Activated CD4-positive, alpha-beta T cell treated with anti-CD3 and anti-CD28 coated beads, Interleukin-2, amount 10 ng/mL, durations not matched to agents 7 days and 5 days (primary cell): ENCODE results near the gene TICAM1. TPM values are rescaled to one million over a fixed set of nuclear protein-coding genes. Genes with fewer than 3 reads are reported as not detected.
"Not testable (repeated sequence)": the region's sequence is repeated elsewhere in the genome, so short reads cannot be mapped to it uniquely, and the experiment has no call there.

Experiments
- CTCF ChIA-PET: fragments of 350-600 bp; sonication (Branson Sonifier 250); formaldehyde crosslinking; loops from one replicate; lab custom pipeline; 2021; ENCODE audit warnings: antibody characterized with exemption; lab: Charles Lee
- POLR2A ChIA-PET: fragments of 350-600 bp; sonication (Branson Sonifier 250); formaldehyde crosslinking; loops from one replicate; lab custom pipeline; 2021; ENCODE audit warnings: antibody characterized with exemption; lab: Charles Lee
- DNase-seq: peaks from one replicate; pipeline ENCODE4 v3.0.0-alpha.2; 2020
- H3K27ac Mint-ChIP-seq: one replicate; pipeline ENCODE4 v1.8.0; 2021; ENCODE audit warnings: mild to moderate bottlenecking, moderate library complexity, mixed read lengths
- H3K27me3 Mint-ChIP-seq: one replicate; pipeline ENCODE4 v1.8.0; 2021; ENCODE audit warnings: mixed read lengths
- H3K36me3 Mint-ChIP-seq: one replicate; pipeline ENCODE4 v1.8.0; 2021; ENCODE audit warnings: low read depth, mixed read lengths
- H3K4me1 Mint-ChIP-seq: one replicate; pipeline ENCODE4 v1.8.0; 2021; ENCODE audit warnings: mixed read lengths
- H3K4me3 Mint-ChIP-seq: one replicate; pipeline ENCODE4 v1.8.0; 2021; ENCODE audit warnings: mild to moderate bottlenecking, moderate library complexity, mixed read lengths
- H3K9me3 Mint-ChIP-seq: one replicate; pipeline ENCODE4 v1.8.0; 2021; ENCODE audit warnings: mixed read lengths
- total RNA-seq, 2 experiments: library from RNA; stranded (reverse); gene quantifications; one replicate each; pipeline ENCODE4 v1.2.3, GENCODE V29; 2021

Gene TICAM1
- total RNA-seq, 2 experiments from 2014 or later = 18.6 to 19.2 TPM

GRCh38 chr19:4831979-4832340, 448 bp upstream of the TICAM1 start:
- peaks cover 13% of the 10 kb centered on the region for H3K36me3 Mint-ChIP-seq
- DNase-seq, H3K27me3 Mint-ChIP-seq, POLR2A ChIA-PET, H3K9me3 Mint-ChIP-seq: not testable (repeated sequence)
- peak overlapping the region; percentile 82 for H3K4me3 Mint-ChIP-seq
- peak overlapping the region; percentile 89 for H3K27ac Mint-ChIP-seq
- CTCF ChIA-PET = interaction anchor here (0.6 to 2.4 kb wide), 2 partner anchors 35 to 41 kb away, joined by 3 to 12 read pairs; partner anchors contain the start of genes FEM1A and PLIN3
- H3K4me1 Mint-ChIP-seq = peaks cover 29% of the 10 kb centered on the region

DNA sequence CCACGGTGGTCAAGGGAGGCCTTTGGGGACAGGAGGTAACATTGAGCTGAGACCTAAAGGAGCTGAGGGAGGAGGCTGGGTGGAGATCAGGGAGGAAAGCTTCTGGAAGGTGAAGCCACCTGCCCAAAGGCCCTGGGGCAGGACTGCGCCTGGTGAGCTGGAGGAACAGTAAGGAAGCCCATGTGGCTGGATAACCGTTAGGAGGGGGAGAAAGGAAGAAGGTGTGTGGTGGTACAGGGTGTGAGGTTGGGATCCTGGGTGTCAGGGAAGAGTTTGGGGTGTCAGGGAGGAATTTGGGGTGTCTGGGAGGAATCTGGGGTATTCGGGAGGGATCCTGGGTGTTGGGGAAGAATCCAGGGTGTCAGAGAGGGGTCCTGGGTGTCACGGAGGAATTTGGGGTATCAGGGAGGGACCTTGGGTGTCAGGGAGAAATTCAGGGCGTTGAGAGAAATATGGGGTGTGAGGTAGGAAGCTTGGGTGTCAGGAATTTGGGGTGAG, 695 bp downstream of the TICAM1 start:
- Mint-ChIP-seq H3K27me3 (no peaks in the 10 kb centered on the region), H3K27ac (peak overlapping the region; percentile 88), H3K36me3 (peaks cover 13% of the 10 kb centered on the region), H3K9me3 (no peaks in the 10 kb centered on the region), H3K4me1 (peaks cover 29% of the 10 kb centered on the region), H3K4me3 (peak overlapping the region; percentile 82)
- CTCF ChIA-PET = interaction anchor here (0.6 to 2.4 kb wide), 6 partner anchors 9 to 103 kb away, joined by 3 to 12 read pairs (median 4); partner anchors contain the start of gene FEM1A
- POLR2A ChIA-PET = no interaction called here
- DNase-seq = no peak

DNA sequence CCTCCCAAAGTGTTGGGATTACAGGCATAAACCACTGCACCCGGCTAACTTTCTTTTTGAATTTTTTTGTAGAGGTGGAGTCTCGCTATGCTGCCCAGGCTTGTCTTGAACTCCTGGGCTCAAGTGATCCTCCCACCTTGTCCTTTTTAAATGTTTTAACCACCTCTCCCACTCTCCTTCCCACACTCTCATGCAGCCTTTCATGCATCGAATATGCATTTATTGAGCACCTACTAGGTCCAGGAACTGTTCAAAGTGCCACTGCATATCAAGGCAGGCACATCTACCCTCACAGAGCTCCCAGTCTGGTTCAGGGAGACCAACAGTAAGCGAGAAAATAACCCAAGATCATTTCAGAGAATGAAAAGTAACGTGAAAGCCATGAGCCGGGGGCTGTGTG, 1.2 kb downstream of the TICAM1 start:
- H3K36me3 Mint-ChIP-seq = peaks cover 13% of the 10 kb centered on the region
- peak overlapping the region; percentile 88 for H3K27ac Mint-ChIP-seq
- H3K9me3 Mint-ChIP-seq = no peaks in the 10 kb centered on the region
- H3K4me3 Mint-ChIP-seq = peak overlapping the region; percentile 82
- no peak for DNase-seq
- H3K27me3 Mint-ChIP-seq = no peaks in the 10 kb centered on the region
- peaks cover 29% of the 10 kb centered on the region for H3K4me1 Mint-ChIP-seq
- ChIA-PET CTCF (interaction anchor here (0.6 to 2.4 kb wide), 5 partner anchors 9 to 102 kb away, joined by 3 to 12 read pairs (median 3); partner anchors contain the start of gene FEM1A), POLR2A (no interaction called here)

DNA sequence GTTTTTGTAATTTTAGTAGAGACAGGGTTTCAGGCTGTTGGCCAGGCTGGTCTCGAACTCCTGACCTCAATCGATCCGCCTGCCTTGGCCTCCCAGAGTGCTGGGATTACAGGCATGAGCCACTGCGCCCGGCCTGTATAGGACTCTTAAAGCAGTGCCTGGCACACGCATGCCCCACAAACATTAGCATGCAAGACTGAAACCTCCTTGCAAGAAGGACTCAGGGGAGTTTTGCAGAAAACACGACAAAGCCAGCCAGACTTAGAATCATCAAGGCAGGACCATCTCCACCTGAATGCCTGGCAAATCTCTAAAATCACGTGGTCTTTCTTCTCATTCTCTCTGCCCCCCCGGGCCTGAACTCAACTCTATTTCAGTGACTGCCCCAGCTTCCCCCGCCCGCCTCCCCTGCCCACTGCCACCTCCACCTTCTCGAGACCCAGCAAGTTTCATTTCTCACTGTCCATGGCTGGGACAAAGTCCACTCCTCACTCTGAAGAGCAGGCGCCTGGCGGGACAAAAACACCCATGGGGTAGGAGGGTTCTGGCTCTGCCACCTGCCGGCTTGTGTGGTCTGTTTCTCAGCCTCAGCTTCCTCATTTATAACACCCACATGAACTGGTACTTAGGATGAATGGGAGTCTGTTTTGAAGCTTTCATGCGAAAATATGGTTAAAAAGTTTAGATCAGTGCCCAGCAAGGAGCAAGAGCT, 2.4 kb downstream of the TICAM1 start:
- H3K9me3 Mint-ChIP-seq = no peaks in the 10 kb centered on the region
- no peaks in the 10 kb centered on the region for H3K27me3 Mint-ChIP-seq
- peaks cover 29% of the 10 kb centered on the region for H3K4me1 Mint-ChIP-seq
- peaks cover 13% of the 10 kb centered on the region for H3K36me3 Mint-ChIP-seq
- CTCF ChIA-PET = interaction anchor here (1.4 to 1.7 kb wide), 2 partner anchors 17 to 23 kb away, joined by 3 to 5 read pairs; no protein-coding TSS in a partner anchor
- DNase-seq = no peak
- peak overlapping the region; percentile 76 for H3K27ac Mint-ChIP-seq
- POLR2A ChIA-PET = no interaction called here
- H3K4me3 Mint-ChIP-seq = peak overlapping the region; percentile 41

GRCh38 chr19:4823577-4823976, 7.9 kb downstream of the TICAM1 start:
- DNase-seq = no peak
- Mint-ChIP-seq H3K27me3 (no peaks in the 10 kb centered on the region), H3K4me3 (no peak overlapping the region), H3K9me3 (no peaks in the 10 kb centered on the region), H3K36me3 (peaks cover 6% of the 10 kb centered on the region), H3K4me1 (peaks cover 7% of the 10 kb centered on the region), H3K27ac (no peak overlapping the region)
- ChIA-PET CTCF (interaction anchor here (0.6 to 2.7 kb wide), 4 partner anchors 14 to 44 kb away, joined by 4 to 25 read pairs (median 4); partner anchors contain the start of gene PLIN3), POLR2A (no interaction called here)

DNA sequence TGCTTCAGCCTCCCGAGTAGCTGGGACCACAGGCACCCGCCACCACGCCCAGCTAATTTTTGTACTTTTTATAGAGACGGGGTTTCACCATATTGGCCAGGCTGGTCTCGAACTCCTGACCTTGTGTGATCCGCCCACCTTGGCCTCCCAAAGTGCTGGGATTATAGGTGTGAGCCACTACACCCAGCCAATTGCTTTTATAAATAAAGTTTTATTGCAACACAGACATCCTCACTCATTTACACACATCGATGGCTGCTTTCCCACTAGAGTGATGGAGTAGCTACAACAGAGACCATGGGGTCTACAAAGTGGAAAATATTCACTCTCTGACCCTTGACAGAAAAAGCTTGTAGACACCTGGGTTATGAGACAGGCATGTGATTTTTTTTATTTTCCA, 9.2 kb downstream of the TICAM1 start:
- H3K9me3 Mint-ChIP-seq, H3K4me3 Mint-ChIP-seq, H3K27me3 Mint-ChIP-seq, H3K4me1 Mint-ChIP-seq, DNase-seq: not testable (repeated sequence)
- Mint-ChIP-seq H3K36me3 (peaks cover 13% of the 10 kb centered on the region), H3K27ac (peak overlapping the region; percentile 27)
- ChIA-PET CTCF (interaction anchor here (1.0 to 2.7 kb wide), 4 partner anchors 8 to 31 kb away, joined by 3 to 25 read pairs (median 4); partner anchors contain the start of gene FEM1A), POLR2A (interaction anchor here (0.6 kb wide), 1 partner anchor 31 kb away, joined by 3 read pairs; no protein-coding TSS in a partner anchor)

- peaks cover 23% of the 10 kb centered on the region for H3K36me3 Mint-ChIP-seq
- H3K27ac Mint-ChIP-seq = peak overlapping the region; percentile 20
- H3K9me3 Mint-ChIP-seq = no peaks in the 10 kb centered on the region
- H3K27me3 Mint-ChIP-seq = no peaks in the 10 kb centered on the region
- peaks cover 7% of the 10 kb centered on the region for H3K4me1 Mint-ChIP-seq
- ChIA-PET POLR2A (no interaction called here), CTCF (interaction anchor here (1.2 to 1.6 kb wide), 2 partner anchors 9 to 30 kb away, joined by 3 to 4 read pairs; no protein-coding TSS in a partner anchor)
- H3K4me3 Mint-ChIP-seq = no peak overlapping the region
- no peak for DNase-seq
These were observed 10.2 kb downstream of the TICAM1 start for GRCh38 chr19:4821265-4821664.

DNA sequence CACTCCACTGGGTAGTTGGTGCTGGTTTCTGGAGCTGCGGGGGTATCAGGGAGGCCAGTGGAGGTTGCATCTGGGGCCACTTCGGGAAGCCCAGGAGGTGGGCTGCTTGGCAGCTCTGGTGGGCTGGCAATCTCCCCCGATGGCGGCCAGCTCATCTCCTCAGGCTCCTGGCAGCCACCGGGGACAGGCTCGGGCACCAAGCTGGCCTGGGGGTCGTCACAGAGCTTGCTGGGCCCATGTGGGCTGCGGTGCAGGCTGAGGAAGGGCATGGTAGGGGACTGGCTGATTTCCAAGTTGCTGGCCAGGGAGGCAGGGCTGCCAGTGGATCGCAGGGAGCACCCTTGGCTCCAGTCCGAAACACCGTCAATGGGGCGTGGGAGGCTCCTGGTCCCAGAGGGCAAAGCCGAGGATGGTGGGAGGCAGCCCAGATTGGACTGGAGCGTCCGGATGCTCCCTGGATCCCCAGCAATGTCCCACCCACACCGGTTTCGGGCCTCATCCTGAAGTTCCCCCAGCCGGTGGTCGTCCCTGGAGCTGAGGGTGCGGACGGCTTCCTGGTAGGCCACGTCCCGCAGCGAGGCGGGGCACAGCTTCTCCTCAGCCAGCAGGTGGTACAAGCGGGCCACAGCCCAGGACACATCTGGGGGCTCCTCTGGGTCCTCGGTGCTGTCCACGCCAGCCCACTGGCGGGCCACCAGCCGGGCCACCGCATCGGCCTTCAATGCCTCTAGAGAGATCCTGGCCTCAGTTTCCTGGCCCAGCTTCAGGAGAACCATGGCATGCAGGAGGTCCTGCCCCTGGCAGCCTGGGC, 13.8 kb downstream of the TICAM1 start:
- Mint-ChIP-seq H3K4me1 (peaks cover 23% of the 10 kb centered on the region), H3K4me3 (no peak overlapping the region), H3K27ac (no peak overlapping the region), H3K9me3 (no peaks in the 10 kb centered on the region), H3K27me3 (no peaks in the 10 kb centered on the region), H3K36me3 (peaks cover 30% of the 10 kb centered on the region)
- DNase-seq = no peak
- CTCF ChIA-PET = interaction anchor here (1.5 to 2.6 kb wide), 3 partner anchors 14 to 94 kb away, joined by 3 to 6 read pairs (median 6); partner anchors contain the start of gene FEM1A
- POLR2A ChIA-PET = interaction anchor here (0.6 kb wide), 1 partner anchor 229 kb away, joined by 6 read pairs; no protein-coding TSS in a partner anchor

- H3K4me1 Mint-ChIP-seq = peaks cover 22% of the 10 kb centered on the region
- no peaks in the 10 kb centered on the region for H3K27me3 Mint-ChIP-seq
- CTCF ChIA-PET = interaction anchor here (1.5 to 2.6 kb wide), 2 partner anchors 26 to 95 kb away, joined by 6 read pairs; partner anchors contain the start of gene FEM1A
- H3K36me3 Mint-ChIP-seq = peaks cover 30% of the 10 kb centered on the region
- POLR2A ChIA-PET = no interaction called here
- no peak overlapping the region for H3K4me3 Mint-ChIP-seq
- no peak overlapping the region for H3K27ac Mint-ChIP-seq
- DNase-seq = no peak
- no peaks in the 10 kb centered on the region for H3K9me3 Mint-ChIP-seq
These were observed 14.6 kb downstream of the TICAM1 start for GRCh38 chr19:4816950-4817278.

DNA sequence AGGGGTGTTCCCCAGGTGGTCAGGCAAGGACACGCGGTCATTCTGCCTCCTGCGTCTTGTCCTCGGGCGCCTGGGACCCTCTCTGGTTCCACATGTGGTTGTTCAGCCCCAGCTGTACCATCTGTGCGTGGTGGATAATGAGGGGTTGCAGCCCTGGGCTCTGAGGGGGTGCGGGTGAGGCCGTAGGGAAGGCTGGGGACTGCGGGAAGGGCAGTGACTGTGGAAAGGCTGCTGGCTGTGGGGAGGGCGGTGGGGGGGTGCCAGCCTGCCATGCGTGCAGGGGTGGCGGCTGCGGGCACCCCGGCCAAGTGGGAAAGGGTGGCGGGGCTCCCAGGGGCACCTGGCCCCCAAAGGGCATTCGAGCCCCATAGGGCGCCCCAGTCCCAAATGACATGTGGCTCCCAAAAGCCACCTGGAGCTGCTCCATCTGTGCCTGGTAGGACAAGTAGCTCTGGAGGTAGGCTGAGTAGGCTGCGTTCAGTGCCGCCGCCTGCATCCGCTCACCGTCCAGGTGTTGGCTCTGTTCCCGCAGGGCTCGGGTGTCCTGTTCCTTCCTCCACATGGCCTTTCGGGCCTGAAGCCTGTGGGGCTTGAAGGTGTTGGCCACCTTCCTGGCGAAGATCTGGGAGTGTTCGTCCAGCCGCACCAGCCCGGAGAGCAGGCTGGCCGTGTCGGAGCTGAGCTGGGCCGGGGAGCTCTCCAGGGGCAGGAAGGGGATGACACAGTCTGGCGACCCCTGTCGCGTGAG, 15.1 kb downstream of the TICAM1 start:
- no peak for DNase-seq
- H3K4me3 Mint-ChIP-seq = no peak overlapping the region
- peaks cover 29% of the 10 kb centered on the region for H3K36me3 Mint-ChIP-seq
- POLR2A ChIA-PET = no interaction called here
- CTCF ChIA-PET = interaction anchor here (1.5 to 2.6 kb wide), 2 partner anchors 25 to 96 kb away, joined by 6 read pairs; partner anchors contain the start of gene FEM1A
- H3K27ac Mint-ChIP-seq = no peak overlapping the region
- no peaks in the 10 kb centered on the region for H3K27me3 Mint-ChIP-seq
- H3K9me3 Mint-ChIP-seq = no peaks in the 10 kb centered on the region
- peaks cover 27% of the 10 kb centered on the region for H3K4me1 Mint-ChIP-seq

DNA sequence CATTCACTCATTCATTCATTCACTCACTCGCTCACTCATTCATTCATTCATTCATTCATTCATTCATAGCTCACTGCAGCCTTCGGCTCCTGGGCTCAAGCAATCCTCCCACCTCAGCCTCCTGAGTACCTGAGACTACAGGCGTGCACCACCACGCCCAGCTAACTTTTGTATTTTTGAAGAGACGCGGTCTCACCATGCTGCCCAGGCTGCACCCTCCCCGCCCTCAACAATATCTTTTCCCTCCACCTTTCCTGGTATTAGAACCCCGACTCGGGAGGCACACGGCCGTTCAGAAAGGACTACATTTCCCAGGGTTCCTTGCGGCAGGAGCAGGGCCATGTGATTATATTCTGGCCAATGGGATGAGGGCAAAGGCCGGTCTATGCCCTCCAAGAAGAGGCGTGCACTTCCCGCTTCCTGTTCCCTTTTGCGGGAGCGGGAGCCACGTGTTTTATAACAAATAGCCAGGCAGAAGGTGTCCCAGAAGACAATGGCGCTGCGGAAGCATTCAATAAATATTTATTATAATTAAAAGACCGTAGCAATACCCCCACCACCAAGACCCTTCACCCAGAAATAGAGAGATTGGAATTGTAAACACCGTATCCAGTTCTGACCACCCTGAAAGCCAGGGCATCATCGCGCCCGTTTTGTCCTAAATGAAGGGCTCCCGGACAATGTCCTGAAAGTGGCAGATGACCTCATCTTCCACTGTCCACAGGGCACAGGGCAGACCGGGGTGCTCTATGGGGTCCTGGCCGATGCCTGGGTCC, 15.9 kb downstream of the TICAM1 start:
- peak; percentile 84 for DNase-seq
- ChIA-PET POLR2A (no interaction called here), CTCF (interaction anchor here (1.5 to 1.7 kb wide), 2 partner anchors 57 to 96 kb away, joined by 3 to 6 read pairs; no protein-coding TSS in a partner anchor)
- no peaks in the 10 kb centered on the region for H3K9me3 Mint-ChIP-seq
- peaks cover 26% of the 10 kb centered on the region for H3K36me3 Mint-ChIP-seq
- peak overlapping the region; percentile 76 for H3K27ac Mint-ChIP-seq
- no peaks in the 10 kb centered on the region for H3K27me3 Mint-ChIP-seq
- H3K4me3 Mint-ChIP-seq = peak overlapping the region; percentile 49
- H3K4me1 Mint-ChIP-seq = peaks cover 29% of the 10 kb centered on the region
